K562 (cell line): ENCODE measurements around the gene DPM1. TPM values are rescaled to one million over a fixed set of nuclear protein-coding genes. Genes with fewer than 3 reads are reported as not detected.

Experiments
- BMI1 ChIP-seq: fragments of 150-350 bp; IDR thresholded peaks from 2 replicates; pipeline ENCODE4 v1.6.1; 2014; ENCODE audit warnings: low read length
- BRD4 ChIP-seq: fragments of 200-600 bp; sonication (generic); IDR thresholded peaks from 2 replicates; pipeline ENCODE4 v1.6.1; 2017; ENCODE audit warnings: inconsistent platforms
- CC2D1A ChIP-seq: fragments of 450-650 bp; IDR thresholded peaks from 2 replicates; pipeline ENCODE4 v1.6.1; 2017; ENCODE audit warnings: mild to moderate bottlenecking
- ETV6 ChIP-seq, 3 experiments: fragments of 150-350 bp in 1 of 3; sonication (generic) in 1 of 3; formaldehyde crosslinking in 1 of 3; IDR thresholded peaks; 2 replicates each; pipeline versions ENCODE4 v1.6.1 to v1.8.0; 2014 to 2022; ENCODE audit warnings: borderline replicate concordance in 2 of 3, low read depth in 2 of 3, antibody characterized with exemption in 1 of 3, low read length in 1 of 3, mild to moderate bottlenecking in 1 of 3, missing genetic modification reagents in 1 of 3
- HMBOX1 ChIP-seq: sonication (generic); IDR thresholded peaks from 2 replicates; pipeline ENCODE4 v1.6.1; 2016
- MITF ChIP-seq: IDR thresholded peaks from 2 replicates; pipeline ENCODE4 v1.6.1; 2014; ENCODE audit warnings: antibody characterized with exemption
- MTA2 ChIP-seq: fragments of 450-650 bp; IDR thresholded peaks from 2 replicates; pipeline ENCODE4 v1.6.1; 2016; ENCODE audit warnings: low read depth
- POLR2B ChIP-seq: fragments of 450-650 bp; IDR thresholded peaks from 2 replicates; pipeline ENCODE4 v1.6.1; 2018; ENCODE audit warnings: low read depth; ENCODE audit not compliant: partially characterized antibody
- STAT6 ChIP-seq: sonication (generic); formaldehyde crosslinking; IDR thresholded peaks from 2 replicates; pipeline ENCODE4 v1.8.1; 2023; ENCODE audit warnings: mild to moderate bottlenecking, missing genetic modification reagents
- TRIM24 ChIP-seq, 2 experiments: fragments of 450-650 bp; IDR thresholded peaks; 2 replicates each; pipeline ENCODE4 v1.6.1; 2016
- U2AF2 ChIP-seq: fragments of 200-400 bp; formaldehyde crosslinking; optimal IDR thresholded peaks from 2 replicates; pipeline ENCODE3; 2017; ENCODE audit warnings: low read depth, mild to moderate bottlenecking, low read length
- ZEB2 ChIP-seq: fragments of 450-650 bp; IDR thresholded peaks from 2 replicates; pipeline ENCODE4 v1.6.1; 2016
- ZNF518B ChIP-seq: fragments of 250-450 bp; sonication (Bioruptor Pico); IDR thresholded peaks from 2 replicates; pipeline ENCODE4 v1.5.0; 2021; ENCODE audit warnings: mild to moderate bottlenecking, moderate library complexity
- polyA plus RNA-seq, 8 experiments: library from polyadenylated mRNA; depleted of rRNA in 4 of 8; stranded (reverse) in 5 of 8; unstranded in 3 of 8; fragments of >200 nt; fragmentation: Nextera tagmentation in 2 of 8; fragmentation: Illumina TruSeq in 1 of 8; extraction: Ambion mirVana in 2 of 8; extraction: Trizol in 1 of 8; gene quantifications; 2 replicates each; pipeline versions ENCODE4 v1.2.1 to v1.2.3, GENCODE V29; 2011 to 2014; ENCODE audit warnings: inconsistent platforms in 1 of 8, missing spikeins in 1 of 8
- total RNA-seq, 7 experiments: library from RNA; depleted of rRNA in 6 of 7; stranded (reverse); fragments of >200 nt in 6 of 7; fragmentation: Illumina TruSeq in 2 of 7; extraction: Trizol in 2 of 7; gene quantifications; 2 replicates each; pipeline versions ENCODE4 v1.2.1 to v1.2.3, GENCODE V29; 2011 to 2021; ENCODE audit warnings: low replicate concordance in 1 of 7
- TF ChIP-seq, protein P1 (sequence below): sonication (generic); formaldehyde crosslinking; IDR thresholded peaks from 2 replicates; pipeline ENCODE4 v1.8.0; 2022; ENCODE audit warnings: missing genetic modification reagents, mild to moderate bottlenecking, borderline replicate concordance
- TF ChIP-seq, protein P2 (sequence below): sonication (generic); formaldehyde crosslinking; IDR thresholded peaks from 2 replicates; pipeline ENCODE4 v1.9.0; 2022; ENCODE audit warnings: mild to moderate bottlenecking, missing genetic modification reagents

The DPM1 gene
- total and polyA plus RNA-seq, 9 of the 15 experiments (the other 6 are each of a cell fraction or from before 2014, with no cell fraction given) = 75.2 to 190 (median 153) TPM

GRCh38 chr20:50931306-50932015 is 26.9 kb downstream of the DPM1 start, which contains the start of gene ADNP (continued):
- TF ChIP-seq MITF (peak; percentile 81), BRD4 (peak; percentile 87), ZNF518B (no peak), BMI1 (no peak), ZEB2 (no peak), POLR2B (peak; percentile 57), CC2D1A (no peak), TRIM24 (IDR thresholded peaks at IDR 0.05) (peak in 1 of 2 experiments; percentile 72; a peak in 2 of 4 replicates), ETV6 (IDR thresholded peaks at IDR 0.05; ENCODE audit: borderline replicate concordance in 1 of 2, low read depth in 2 of 2, low read length in 1 of 2) (no peak; a peak in 1 of 4 replicates), ETV6 (CRISPR knock-in tag; IDR thresholded peaks at IDR 0.05; ENCODE audit: borderline replicate concordance) (no peak), STAT6 (CRISPR knock-in tag) (0 out of 2 replicates have a peak, but pooled peaks have one; percentile 68), U2AF2 (no peak), MTA2 (no peak), HMBOX1 (no peak)
- TF ChIP-seq, protein P1, sequence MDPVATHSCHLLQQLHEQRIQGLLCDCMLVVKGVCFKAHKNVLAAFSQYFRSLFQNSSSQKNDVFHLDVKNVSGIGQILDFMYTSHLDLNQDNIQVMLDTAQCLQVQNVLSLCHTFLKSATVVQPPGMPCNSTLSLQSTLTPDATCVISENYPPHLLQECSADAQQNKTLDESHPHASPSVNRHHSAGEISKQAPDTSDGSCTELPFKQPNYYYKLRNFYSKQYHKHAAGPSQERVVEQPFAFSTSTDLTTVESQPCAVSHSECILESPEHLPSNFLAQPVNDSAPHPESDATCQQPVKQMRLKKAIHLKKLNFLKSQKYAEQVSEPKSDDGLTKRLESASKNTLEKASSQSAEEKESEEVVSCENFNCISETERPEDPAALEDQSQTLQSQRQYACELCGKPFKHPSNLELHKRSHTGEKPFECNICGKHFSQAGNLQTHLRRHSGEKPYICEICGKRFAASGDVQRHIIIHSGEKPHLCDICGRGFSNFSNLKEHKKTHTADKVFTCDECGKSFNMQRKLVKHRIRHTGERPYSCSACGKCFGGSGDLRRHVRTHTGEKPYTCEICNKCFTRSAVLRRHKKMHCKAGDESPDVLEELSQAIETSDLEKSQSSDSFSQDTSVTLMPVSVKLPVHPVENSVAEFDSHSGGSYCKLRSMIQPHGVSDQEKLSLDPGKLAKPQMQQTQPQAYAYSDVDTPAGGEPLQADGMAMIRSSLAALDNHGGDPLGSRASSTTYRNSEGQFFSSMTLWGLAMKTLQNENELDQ (CRISPR knock-in tag) = peak; percentile 92; the same call in 1 of the 2 replicates
- TF ChIP-seq, protein P2, sequence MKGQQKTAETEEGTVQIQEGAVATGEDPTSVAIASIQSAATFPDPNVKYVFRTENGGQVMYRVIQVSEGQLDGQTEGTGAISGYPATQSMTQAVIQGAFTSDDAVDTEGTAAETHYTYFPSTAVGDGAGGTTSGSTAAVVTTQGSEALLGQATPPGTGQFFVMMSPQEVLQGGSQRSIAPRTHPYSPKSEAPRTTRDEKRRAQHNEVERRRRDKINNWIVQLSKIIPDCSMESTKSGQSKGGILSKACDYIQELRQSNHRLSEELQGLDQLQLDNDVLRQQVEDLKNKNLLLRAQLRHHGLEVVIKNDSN (CRISPR knock-in tag) = peak; percentile 94
